GM13977 (cell line): ENCODE results near the gene COQ10A.

Source experiments
- DNase-seq: peaks from one replicate; pipeline ENCODE4 v3.0.0; 2012; ENCODE audit warnings: low spot score
- in situ Hi-C: fragments of 300-500 bp; cut with MboI; formaldehyde crosslinking; loops from one replicate; pipeline ENCODE4 v1.12.0; 2022; ENCODE audit warnings: low sequenced_read_pairs, low pct_unique_long_range_greater_than_20kb, mixed read lengths, inconsistent platforms; ENCODE audit not compliant: unreplicated experiment
- TF ChIP-seq, protein P1 (sequence below): IDR thresholded peaks from 2 replicates; pipeline ENCODE4 v1.5.1; 2012; ENCODE audit warnings: mild to moderate bottlenecking, control low read depth; ENCODE audit not compliant: insufficient read depth; ENCODE audit errors: extremely low read depth, missing control alignments

COQ10A gene

DNA sequence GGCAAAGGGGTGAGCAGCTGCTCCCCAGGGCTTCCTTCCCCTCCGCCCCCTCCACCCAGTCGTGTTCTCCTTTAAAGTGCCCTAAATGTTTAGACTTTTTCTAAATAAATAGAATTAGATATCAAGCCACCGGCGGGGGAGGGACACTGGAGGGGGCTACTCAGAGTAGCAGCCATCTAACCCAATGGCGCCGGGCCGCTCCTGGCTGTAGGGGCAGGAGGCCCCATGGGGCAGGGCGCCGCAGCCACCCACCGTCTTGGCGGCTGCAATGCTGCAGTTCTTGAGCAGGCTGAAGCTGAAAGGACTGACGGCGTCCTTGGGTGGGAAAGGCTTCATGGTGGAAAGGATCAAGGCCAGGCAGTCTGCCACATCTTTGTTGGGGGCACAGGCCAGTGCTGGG lies 23.8 kb upstream of the COQ10A start:
- no peak for DNase-seq
- TF ChIP-seq, protein P1, sequence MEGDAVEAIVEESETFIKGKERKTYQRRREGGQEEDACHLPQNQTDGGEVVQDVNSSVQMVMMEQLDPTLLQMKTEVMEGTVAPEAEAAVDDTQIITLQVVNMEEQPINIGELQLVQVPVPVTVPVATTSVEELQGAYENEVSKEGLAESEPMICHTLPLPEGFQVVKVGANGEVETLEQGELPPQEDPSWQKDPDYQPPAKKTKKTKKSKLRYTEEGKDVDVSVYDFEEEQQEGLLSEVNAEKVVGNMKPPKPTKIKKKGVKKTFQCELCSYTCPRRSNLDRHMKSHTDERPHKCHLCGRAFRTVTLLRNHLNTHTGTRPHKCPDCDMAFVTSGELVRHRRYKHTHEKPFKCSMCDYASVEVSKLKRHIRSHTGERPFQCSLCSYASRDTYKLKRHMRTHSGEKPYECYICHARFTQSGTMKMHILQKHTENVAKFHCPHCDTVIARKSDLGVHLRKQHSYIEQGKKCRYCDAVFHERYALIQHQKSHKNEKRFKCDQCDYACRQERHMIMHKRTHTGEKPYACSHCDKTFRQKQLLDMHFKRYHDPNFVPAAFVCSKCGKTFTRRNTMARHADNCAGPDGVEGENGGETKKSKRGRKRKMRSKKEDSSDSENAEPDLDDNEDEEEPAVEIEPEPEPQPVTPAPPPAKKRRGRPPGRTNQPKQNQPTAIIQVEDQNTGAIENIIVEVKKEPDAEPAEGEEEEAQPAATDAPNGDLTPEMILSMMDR, result no peak
- in situ Hi-C loops, result no loop called here

DNA sequence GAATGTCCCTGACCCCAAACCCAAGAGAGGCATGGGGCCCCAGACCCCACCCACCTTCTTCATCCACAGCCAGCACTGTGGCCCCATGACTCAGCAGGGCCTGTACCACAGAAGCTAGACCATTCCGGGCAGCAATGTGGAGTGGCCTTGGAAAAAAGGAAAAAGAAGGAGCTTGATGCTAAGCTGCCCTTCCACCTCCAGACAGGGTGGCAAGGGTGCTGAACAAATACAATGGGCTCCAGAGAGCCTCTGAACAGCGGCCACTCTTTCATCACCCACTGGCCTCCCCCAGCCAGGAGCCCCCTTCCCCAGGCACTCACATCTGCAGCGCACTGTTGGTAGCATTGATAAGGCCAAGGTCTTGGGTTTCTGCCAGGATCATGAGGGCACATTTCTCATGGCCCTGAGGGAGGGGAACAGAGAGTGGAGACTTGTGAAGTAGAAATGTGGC lies 23.0 kb upstream of the COQ10A start:
- TF ChIP-seq, protein P1, result no peak
- DNase-seq, result no peak
- in situ Hi-C loops, result no loop called here

DNA sequence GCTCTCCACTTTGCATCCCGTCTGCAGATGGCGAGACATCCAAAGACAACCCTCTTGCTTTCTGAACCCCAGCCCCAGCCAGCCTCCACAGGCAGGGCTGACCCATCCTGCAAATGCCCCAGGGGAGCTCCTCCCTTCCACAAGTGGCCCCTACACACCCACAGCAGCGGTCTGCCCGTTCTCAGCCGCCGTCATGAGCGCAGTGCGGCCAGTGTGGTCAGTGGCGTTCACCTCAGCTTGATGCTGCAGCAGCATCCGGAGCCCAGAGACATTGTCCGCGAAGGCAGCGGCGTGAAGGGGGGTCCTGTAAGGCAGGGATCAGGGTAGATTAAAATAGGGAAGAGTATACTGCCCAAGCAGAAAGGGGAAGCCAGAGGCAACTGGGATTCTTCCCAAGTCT lies 22.2 kb upstream of the COQ10A start:
- TF ChIP-seq, protein P1, result no peak
- DNase-seq, result no peak
- in situ Hi-C loops, result no loop called here

DNA sequence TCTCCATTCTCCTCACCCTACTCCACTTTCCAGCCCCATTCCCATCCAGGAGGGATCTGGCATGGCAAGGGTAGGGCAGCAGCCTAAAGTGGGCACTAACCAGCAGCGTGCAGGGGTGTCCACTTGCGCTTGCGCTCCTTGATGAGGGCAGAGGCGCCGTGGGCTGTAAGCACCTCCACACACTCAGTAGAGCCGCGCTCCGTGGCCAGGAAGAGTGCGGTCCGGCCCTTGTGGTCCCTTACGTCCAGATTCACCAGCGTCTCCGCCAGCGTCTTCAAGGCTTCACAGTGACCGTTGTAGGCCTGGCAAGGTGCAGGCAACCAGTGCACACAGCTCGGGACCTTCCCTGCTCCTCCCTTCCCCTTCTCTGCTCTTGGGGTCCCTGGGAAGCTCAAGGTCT lies 18.8 kb upstream of the COQ10A start:
- no peak for DNase-seq
- in situ Hi-C loops, result no loop called here
- TF ChIP-seq, protein P1, result no peak

DNA sequence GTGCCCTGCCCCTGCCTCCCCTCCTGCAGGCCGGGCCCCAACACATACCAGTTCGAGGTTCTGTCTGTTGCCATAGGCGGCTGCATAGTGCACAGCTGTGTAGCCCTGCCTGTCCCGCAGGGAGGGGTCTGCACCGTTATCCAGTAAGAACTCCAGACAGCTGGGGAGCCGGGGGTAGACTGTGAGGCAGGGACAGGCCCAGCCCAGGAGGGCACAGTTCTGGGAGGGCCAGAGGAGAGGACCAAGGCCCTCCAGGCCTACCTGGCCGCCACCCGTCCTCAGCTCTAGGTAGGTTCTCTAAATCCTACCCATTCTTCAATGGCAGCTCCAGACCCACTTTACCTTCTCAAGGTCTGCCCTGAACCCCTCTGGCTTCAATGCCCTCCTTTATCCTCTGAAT lies 18.0 kb upstream of the COQ10A start:
- DNase-seq, result no peak
- in situ Hi-C loops, result no loop called here
- TF ChIP-seq, protein P1, result no peak

DNA sequence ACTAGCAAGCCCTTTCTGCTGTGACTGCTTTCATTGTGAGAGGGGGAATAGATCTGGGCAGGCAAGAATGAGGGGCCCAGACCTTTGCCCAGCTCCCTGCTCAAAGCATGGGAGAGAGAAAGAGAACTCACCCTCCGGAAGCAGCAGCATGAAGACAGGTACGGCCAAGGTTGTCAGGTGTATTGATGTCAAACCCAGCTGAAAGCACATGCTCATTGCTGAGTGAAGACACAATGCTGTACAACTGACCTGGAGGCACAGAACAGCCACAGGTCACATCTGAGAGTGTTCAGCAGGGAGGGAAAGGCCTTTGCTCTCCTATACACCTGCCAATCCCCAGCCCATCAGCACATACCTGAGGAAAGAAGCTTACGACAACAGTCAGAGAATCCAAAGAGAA lies 14.1 kb upstream of the COQ10A start:
- TF ChIP-seq, protein P1, result no peak
- no peak for DNase-seq
- in situ Hi-C loops, result no loop called here

DNA sequence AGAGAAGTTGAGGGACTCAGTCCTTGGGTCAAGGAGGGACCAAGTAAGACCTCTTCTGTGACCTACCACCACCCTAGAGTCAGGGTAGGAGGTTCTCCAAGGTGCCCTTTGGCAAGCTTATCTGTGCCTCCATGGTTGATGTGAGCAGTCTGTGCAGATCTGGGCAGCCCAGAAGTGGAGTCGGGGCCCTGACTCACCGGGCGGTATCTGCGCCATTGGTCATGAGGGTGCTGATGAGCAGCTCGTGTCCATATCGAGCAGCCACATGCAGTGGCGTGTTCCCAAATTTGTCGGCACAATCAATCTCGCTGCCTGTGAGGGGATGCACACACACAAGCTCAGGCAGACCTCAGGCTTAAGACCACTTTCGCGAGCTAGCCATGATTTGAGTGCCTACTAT lies 13.7 kb upstream of the COQ10A start:
- in situ Hi-C loops, result no loop called here
- no peak for DNase-seq
- TF ChIP-seq, protein P1, result no peak
